Stimulated activated CD8-positive, alpha-beta memory T cell treated with anti-CD3 and anti-CD28 coated beads, Interleukin-15, amount 100 ng/mL, for 1 hour (primary cell): ENCODE data around the gene SRM.
"Not testable (repeated sequence)": the region's sequence is repeated elsewhere in the genome, so short reads cannot be mapped to it uniquely, and the experiment has no call there.

Experiments used
- DNase-seq: peaks from one replicate; pipeline ENCODE4 v3.0.0-alpha.2; 2020; ENCODE audit warnings: low read depth

The SRM gene

GRCh38 chr1:11044849-11045427 is 14.9 kb downstream of the SRM start:
- DNase-seq: no peak

DNA sequence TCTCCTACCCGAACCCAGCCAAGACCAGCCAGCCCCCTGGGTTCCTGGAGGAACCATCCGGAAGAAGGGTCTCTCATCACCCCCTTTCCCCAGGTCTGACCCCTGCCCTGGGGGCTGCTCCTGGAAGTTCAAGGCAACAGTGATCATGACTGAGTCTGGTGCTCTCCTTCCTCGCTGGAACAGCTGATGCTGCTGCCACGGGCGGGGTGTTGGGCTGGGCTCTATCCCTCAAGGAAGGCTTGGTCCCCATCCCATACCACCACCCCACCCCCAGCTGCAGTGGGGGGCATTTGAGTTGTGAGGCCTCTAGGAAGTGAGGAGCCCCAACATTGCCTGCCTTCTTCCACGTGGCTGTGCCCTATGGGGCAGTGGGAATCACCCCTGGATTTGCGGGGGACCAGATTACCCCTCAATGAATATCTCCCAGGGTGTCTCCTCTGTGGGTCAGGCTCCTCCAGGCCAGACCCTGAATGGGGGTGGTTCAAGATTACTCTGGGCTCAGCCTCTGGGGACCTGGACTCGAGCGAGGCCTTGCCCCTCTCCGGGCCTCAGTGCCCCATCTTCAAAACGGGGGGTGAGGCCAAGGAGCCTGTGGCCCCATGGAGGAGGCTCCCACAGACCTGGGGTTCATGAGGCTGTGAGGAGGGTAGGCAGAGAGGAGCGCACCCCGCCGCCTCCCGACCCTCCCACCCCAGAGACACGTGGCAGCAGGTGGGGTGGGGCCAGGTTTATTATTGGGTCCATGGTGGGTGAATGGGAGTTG is 15.6 kb downstream of the SRM start:
- DNase-seq: no peak

GRCh38 chr1:11042995-11043874 is 16.6 kb downstream of the SRM start:
- DNase-seq: no peak

DNA sequence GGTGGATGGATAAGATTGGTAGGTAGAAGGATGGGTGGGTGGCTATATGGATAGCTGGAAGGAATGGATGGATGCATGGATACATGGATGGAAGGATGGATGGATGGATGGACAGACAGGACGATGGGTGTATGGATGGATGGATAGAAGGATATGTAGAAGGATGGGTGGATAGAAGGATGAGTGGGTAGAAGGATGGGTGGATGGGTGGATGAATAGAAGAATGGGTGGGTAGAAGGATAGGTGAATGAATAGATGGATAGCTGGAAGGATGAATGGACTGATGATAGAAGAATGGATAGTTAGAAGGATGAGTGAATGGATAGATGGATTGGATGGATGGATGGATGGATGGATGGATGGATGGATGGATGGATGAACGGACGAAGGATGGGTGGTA is 17.8 kb downstream of the SRM start:
- DNase-seq: no peak

DNA sequence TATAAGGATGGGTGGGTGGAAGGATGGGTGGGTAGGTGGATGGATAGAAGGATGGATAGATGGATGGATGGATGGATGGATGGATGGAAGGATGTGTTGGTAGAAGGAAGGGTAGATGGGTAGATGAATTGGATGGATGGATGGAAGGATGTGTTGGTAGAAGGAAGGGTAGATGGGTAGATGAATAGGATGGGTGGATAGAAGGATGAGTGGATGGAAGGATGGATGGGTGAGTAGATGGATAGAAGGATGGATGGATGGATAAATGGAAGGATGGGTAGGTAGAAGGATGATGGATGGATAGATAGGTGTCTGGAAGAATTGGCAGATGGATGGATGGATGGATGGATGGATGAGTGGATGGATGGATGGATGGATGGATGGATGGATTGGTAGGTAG is 18.8 kb downstream of the SRM start:
- DNase-seq: no peak

GRCh38 chr1:11040105-11040429 is 19.8 kb downstream of the SRM start:
- not testable (repeated sequence) for DNase-seq

GRCh38 chr1:11039351-11040104 is 20.3 kb downstream of the SRM start:
- no peak for DNase-seq

- peak; percentile 90 for DNase-seq
These were observed 22.1 kb downstream of the SRM start for GRCh38 chr1:11037740-11038182.

DNA sequence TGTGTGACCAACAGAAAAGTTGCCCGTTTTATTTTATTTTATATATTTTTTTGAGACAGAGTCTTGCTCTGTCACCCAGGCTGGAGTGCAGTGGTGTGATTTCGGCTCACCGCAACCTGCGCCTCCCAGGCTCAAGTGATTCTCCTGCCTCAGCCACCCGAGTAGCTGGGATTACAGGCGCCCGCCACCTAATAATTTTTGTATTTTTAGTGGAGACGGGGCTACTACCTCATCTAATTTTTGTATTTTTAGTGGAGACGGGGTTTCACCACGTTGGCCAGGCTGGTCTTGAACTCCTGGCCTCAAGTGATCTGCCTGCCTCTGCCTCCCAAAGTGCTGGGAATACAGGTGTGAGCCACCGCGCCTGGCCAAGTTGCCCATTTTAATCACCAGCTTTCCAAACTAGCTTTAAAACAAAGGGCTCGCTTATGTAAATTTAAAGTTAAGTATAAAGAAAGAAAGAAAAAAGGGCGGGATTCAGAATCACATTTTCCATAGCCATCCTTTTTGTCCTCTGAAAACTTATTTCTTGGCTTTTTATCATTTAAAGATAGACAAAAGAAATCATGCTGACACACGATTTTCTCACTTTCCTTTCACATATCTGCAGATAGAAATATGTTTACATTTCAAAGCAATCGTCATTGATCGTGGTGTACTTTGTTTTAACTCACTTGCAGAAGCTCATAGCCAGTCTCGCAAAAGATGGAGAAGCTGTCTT is 22.6 kb downstream of the SRM start:
- DNase-seq: not testable (repeated sequence)

DNA sequence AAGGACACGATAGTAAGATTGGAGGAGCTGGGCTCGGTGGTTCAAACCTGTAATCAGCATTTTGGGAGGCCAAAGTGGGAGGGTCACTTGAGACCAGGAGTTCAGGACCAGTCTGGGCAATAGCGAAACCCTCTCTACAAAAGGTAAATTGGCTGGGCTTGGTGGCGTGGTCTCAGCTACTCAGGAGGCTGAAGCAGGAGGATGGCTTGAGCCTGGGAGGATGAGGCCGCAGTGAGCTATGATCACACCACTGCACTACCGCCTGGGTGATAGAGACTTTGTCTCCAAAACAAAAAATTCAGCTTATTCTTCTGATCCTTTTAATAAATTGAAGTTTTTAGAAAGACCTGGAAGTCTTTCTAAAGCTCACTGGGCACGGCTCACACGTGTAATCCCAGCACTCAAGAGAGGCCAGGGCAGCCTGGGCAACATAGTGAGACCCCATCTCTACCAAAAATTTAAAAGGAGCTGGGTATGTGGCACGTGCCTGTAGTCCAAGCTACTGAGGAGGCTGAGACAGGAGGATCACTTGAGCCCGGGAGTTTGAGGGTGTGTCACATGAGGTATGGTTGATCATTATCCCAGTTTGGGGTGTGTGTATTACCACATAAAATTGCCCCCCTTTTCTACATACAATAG is 28.1 kb downstream of the SRM start:
- DNase-seq: no peak

- no peak for DNase-seq
These were observed 29.0 kb downstream of the SRM start for GRCh38 chr1:11030865-11031264.

DNA sequence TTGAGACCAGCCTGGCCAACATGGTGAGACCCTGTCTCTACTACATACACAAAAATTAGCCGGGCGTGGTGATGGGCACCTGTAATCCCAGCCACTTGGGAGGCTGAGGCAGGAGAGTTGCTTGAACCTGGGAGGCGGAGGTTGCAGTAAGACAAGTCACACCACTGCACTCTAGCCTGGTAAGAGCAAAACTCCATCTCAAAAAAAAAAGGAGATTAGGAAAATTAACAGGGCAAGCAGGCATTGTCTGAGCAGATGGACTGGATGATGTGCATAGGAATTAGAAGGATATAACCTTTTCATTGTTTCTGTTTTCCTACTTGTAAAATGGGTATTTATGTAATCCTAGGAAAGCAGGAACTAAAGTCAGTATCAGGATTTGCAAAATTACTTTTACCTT is 31.8 kb downstream of the SRM start:
- no peak for DNase-seq

GRCh38 chr1:11027316-11027715 is 32.5 kb downstream of the SRM start:
- no peak for DNase-seq

GRCh38 chr1:11026903-11027302 is 32.9 kb downstream of the SRM start:
- DNase-seq: no peak

DNA sequence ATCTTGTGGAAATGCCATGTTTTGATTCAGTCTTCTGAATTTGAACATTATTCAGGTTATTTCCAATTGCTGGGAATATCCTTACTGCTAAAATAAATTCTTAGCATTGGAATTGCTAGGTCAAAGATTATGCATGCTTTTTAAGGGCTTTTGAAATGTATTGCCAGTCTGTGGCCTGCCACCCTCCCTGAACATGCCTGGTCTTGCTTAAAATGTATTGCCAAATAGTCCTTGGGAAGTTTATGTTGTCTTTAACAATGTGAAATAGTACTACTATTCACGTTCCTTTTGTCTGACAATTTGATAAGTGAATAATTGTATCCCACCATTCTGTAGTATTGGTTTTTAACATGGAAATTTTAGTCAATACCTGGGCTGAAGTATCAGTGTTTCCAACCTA is 33.8 kb downstream of the SRM start:
- no peak for DNase-seq

DNA sequence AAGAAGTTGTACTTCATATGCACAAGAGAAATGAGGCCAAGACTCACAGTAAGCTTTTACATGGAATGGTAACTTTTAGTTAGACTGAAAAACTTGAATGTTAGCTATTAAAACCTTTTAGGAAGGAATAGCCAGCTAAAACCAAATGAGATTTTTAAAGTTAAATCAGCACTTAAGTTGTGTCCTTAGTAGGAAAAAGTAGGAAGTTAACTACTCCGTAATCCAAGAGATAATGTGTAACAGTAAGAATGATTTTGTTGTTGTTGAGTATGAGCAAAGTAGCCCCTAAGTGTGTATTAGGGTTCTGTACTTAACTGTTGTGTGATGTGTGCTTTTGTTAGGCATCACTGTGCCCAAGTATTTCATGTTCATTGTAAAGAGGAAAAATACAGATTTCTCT is 34.2 kb downstream of the SRM start:
- DNase-seq: no peak

DNA sequence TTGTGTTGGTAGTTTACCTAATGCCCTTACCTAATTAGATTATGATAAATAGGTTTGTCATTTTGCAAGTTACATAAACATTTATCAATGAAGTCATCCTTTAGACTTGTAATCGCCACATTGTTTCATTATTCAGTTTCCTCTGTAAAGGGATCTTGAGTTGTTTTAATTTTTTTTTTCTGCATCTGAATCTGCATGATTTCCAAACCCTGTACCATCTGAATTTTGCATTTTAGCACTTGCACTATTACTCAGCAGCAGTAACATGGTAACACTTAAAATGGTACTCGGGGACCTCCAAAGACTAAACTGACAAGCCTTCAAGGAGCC is 35.0 kb downstream of the SRM start:
- no peak for DNase-seq

DNA sequence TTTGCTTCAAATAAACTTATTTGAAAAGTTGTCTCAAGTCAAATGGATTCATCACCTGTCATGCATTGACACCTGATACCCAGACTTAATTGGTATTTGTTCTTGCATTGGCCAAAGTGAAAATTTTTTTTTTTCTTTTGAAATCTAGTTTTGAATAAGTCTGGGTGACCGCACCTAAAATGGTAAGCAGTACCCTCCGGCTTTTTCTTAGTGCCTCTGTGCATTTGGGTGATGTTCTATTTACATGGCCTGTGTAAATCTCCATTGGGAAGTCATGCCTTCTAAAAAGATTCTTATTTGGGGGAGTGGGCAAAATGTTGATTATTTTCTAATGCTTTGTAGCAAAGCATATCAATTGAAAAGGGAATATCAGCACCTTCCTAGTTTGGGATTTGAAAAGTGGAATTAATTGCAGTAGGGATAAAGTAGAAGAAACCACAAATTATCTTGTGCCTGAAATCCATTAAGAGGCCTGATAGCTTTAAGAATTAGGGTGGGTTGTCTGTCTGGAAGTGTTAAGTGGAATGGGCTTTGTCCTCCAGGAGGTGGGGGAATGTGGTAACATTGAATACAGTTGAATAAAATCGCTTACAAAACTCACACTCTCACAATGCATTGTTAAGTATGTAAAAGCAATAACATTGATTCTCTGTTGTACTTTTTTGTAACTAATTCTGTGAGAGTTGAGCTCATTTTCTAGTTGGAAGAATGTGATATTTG is 35.5 kb downstream of the SRM start:
- DNase-seq: no peak

- DNase-seq: no peak
These were observed 36.6 kb downstream of the SRM start for GRCh38 chr1:11023201-11023600.

DNA sequence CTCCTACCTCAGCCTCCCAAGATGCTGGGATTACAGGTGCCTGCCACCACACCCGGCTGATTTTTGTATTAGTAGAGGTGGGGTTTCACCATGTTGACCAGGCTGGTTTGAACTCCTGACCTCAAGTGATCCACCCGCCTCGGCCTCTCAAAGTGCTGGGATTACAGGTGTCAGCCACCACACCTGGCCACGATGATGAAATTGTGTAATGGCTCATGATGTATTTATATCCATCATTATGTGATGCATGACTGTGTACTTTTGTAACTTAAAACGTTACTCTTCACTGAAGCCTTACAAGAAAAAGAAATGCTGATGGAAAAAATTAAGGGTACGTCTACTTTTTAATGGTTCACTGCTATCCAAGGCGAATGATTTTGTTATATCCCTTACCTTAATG is 39.8 kb downstream of the SRM start:
- no peak for DNase-seq

GRCh38 chr1:11019358-11019757 is 40.5 kb downstream of the SRM start:
- DNase-seq: not testable (repeated sequence)
